ENCODE measurements around the gene SMIM38.

DNA sequence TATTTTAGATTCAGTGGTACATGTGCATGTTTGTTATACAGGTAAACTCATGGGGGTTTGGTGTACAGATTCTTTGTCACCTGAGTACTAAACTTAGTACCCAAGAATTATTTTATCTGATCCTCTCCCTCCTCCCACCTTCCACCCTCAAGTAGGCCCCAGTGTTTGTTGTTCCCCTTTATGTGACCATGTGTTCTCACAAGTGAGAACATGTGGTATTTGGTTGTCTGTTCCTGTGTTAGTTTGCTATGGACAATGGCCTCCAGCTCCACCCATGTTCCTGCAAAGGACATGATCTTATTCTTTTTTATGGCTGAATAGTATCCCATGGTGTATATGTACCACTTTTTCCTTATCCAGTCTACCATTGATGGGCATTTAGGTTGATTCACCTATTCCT is 6.8 kb downstream of the SMIM38 start:
- TF ChIP-seq EZH2 (IDR thresholded peaks at IDR 0.05), result no peak
- no peak for TF ChIP-seq POLR2AphosphoS5 (IDR thresholded peaks at IDR 0.05; ENCODE audit: borderline replicate concordance, low read depth, low read length)
